Erythroblast (primary cell): ENCODE data around the gene RBM45.

Source experiments
- GATA1 ChIP-seq: IDR thresholded peaks from 2 replicates; pipeline ENCODE4 v1.6.1; 2011; ENCODE audit warnings: low read depth, mild to moderate bottlenecking, control low read depth, low read length, moderate library complexity
- POLR2A ChIP-seq: IDR thresholded peaks from 2 replicates; pipeline ENCODE4 v1.6.1; 2011; ENCODE audit warnings: mild to moderate bottlenecking, low read length

- TF ChIP-seq POLR2A (no peak), GATA1 (no peak)
Observed at GRCh38 chr2:178152977-178153376, 40.7 kb downstream of the RBM45 start.
